NK-92 (cell line): ENCODE results near the gene SH2D7.

Experiments
- DNase-seq: peaks from one replicate; lab custom pipeline; 2025; ENCODE audit not compliant: unreplicated experiment; lab: John Stamatoyannopoulos, UW

The SH2D7 gene

DNA sequence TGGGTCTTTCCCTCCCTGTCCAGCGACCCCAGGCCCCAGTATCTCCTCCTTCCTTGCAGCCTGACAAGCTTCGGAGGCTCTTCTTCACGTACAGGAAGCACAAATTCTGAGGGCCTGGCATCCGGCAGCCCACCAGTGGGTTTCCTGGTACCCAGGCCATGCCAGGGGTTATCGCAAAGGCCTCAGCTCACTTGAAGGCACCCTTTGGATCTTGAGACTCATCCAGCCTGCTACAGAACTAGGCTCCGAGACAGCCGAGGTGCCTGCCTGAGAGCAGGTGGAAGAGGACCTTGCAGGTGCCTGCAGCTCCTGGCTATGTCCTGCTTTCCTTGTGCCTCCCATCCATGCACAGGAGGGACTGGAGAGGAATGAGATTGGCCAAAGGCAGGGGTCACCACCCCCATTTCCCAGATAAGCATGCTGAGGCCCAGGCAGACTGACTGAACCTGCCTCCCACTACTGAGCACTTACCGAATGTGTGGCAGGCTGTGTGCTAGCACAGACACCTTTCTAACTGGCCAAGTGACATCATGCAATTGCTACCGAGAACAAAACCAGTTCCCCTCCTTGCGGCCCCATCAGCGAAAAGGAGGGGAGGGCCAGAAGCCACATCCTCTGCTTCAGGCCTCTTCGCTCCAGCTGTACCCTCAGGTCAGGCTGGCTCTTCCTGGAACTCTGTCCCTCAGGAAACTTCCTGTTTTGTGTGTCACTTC, 11.2 kb downstream of the SH2D7 start:
- no peak for DNase-seq

GRCh38 chr15:78104119-78104479, 11.7 kb downstream of the SH2D7 start:
- DNase-seq: no peak

DNA sequence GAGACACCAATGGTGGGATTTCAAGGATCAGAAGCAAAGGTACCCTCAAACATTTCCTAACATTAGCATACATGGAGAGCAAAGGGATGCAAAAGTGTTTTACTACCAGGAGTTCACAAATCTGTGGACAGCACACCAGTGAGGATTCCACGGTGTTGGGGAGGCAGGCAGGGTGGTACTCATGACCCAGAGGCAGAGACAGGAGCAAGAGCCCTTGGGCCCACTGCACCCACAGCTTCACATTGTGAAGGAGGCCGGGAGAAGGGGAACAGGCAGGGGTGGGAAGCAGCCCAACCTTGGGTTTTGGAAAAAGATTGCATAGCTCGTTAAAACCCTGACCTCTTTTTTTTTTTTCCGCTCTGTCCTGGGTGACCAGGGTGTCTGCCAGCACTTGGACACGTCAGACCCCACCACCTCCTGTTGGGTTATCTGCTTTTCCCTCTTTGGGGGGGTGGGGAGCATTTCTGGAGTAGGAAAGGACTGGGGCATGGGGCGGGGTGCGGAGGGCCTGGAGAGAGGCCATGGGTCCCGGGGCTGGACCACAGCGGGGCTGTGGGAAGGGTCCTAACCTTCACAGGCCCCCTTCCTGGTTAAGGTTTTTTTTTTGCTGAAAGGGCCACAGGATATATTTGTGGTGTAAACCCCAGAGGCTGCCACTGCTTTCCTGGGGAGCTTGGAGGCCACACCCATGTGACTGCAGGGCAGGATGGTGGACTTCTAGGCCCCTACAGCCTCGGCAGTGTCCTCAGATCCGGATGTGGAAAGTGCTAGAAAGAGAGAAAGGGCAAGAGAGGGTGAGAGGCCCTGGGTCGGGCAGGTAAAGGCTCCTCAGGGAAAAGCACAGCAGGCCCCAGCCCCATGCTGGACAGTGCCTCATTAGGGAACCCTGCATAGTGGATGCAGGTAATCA, 12.5 kb downstream of the SH2D7 start:
- no peak for DNase-seq

DNA sequence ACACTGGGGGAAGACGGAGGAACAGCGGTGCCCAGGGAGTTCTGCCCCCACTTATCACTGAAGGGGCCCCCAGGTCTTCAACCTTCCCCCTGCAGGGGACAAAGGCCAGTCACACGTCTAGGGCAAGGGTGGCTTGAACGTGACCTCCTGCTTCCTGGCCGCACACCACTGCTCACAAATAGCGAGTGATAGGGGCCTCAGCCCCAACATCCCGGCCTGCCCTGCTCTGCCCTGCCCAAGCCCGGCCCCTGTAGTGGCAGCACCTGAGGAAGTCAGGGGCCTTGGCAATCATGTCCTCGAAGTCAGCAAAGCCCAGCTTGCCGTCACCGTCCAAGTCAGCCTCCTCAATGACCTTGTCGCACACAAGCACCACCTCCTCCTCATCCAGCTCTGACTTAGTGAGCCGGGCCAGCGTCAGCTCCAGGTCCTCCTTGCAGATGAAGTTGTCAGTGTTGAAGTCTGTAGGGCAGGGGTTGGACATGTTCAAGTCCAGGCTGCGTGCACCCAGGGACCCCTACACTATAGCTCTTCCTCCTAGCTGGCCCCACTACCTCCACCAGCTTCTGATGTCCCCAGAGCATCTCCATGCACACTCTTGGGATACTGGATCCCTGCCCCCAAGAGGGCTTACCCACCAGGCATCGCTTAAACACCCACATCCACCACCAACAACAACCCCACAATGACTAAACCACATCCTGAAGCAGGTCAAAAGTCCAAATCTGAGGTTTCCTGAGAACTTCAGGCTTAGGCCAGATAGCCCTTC, 13.3 kb downstream of the SH2D7 start:
- no peak for DNase-seq

GRCh38 chr15:78107471-78107870, 15.1 kb downstream of the SH2D7 start:
- DNase-seq: no peak

- DNase-seq: no peak
Observed at GRCh38 chr15:78108300-78109084, 16.1 kb downstream of the SH2D7 start.

GRCh38 chr15:78109156-78109555, 16.8 kb downstream of the SH2D7 start:
- no peak for DNase-seq

DNA sequence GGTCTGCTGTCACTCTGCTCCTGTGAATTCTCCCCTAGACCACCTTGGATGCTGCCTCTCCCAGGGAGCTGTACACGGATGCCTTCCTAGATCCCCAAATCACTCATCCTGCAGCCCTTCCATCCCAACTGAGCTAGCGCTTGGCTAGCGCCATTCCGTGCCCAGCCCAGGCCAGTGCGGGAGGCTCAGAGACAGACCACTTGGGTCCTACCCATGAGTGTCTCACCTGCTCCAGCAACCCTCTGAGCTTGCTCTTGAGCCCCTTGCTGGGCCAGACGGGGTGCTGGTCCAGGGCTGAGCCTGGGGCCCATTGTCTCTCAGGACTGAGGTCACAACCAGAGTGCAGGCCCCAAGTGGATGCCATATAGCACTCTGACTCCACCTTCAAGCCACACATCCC, 17.7 kb downstream of the SH2D7 start:
- no peak for DNase-seq

GRCh38 chr15:78110916-78111475, 18.6 kb downstream of the SH2D7 start:
- DNase-seq: no peak

GRCh38 chr15:78111788-78112187, 19.4 kb downstream of the SH2D7 start:
- no peak for DNase-seq

DNA sequence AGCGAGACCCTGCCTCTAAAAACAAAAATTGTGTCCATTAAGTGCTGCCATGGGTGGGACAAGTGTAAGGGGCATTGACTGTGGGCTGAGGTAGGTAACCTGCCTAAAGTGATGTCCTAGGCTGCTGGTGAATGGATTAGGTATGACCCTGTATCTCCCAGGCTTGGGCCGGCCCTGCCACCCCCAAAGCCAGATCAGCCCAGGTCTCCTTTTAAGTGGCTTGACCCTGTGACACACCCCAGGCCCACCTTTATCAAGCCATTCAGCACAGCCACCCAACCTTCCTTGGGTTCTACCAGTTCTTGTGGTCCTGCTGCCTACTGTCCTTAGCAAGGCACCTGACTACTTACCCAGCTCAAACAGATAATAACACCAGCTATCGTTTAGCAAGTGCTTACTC, 20.2 kb downstream of the SH2D7 start:
- no peak for DNase-seq

DNA sequence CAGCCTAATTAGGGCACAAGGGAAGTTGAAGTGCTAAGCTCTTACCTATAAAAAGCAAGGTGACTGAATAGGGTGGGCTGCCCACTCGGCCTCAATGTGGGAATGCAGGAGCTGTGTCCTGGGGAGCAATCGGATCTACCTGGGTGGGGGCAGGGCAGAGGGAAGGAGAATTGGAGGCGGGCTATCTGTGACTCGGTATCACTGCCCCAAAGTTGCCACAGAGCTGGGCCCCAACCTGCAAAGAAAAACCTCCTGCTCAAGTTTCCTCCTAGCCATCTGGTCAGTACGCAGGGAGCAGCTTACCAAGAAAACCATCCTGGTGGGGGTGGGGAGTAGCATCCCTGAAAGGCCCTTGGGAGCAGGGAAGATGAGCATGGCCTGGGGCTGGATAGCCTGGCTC, 28.2 kb downstream of the SH2D7 start:
- no peak for DNase-seq

- no peak for DNase-seq
Observed at GRCh38 chr15:78125267-78125666, 32.9 kb downstream of the SH2D7 start.

DNA sequence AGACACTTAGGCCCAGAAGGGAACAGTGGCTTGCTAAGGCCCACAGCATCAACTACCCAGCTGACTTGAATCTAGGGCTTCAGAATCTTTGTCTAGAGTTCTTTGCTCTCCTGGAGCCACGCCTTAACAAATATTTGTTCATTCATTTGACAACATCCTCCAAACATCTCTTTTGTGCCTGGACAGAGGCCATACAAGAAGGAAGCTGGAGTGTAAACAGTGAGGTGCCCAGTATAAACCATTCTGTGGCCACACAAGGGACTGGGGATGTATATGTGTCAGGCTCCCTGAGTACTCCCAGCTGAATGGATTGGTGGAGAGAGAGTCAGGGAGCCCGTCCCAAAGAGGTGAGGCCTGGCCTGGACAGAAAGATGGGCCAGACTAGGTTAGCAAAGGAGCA, 35.5 kb downstream of the SH2D7 start:
- no peak for DNase-seq

- no peak for DNase-seq
Observed at GRCh38 chr15:78129077-78129750, 36.9 kb downstream of the SH2D7 start.

DNA sequence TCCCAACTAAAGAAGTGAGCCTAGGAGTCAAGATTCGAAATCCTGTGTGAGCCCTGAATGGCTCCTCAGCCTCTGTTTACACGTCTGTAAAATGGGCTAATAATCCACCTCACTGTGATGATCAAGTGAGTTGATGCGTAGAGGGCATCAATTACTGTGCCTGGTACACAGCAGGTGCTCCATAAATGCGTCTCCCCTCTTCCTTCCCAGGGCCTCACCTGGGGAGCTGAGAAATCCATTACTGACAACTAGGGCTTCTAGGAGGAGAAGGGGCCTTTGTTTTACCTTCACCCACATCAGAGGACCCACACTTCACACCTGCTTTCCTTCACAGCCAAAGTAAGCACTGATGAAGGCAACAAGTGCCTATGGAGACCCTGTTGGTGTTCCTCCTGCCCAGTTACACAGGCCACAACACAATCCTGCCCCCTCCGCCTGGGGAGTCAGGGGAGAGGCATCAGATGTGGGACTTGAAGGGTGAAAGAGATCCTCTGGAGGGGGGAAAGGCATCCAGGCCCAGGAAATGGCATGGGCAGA, 37.5 kb downstream of the SH2D7 start:
- DNase-seq: no peak

DNA sequence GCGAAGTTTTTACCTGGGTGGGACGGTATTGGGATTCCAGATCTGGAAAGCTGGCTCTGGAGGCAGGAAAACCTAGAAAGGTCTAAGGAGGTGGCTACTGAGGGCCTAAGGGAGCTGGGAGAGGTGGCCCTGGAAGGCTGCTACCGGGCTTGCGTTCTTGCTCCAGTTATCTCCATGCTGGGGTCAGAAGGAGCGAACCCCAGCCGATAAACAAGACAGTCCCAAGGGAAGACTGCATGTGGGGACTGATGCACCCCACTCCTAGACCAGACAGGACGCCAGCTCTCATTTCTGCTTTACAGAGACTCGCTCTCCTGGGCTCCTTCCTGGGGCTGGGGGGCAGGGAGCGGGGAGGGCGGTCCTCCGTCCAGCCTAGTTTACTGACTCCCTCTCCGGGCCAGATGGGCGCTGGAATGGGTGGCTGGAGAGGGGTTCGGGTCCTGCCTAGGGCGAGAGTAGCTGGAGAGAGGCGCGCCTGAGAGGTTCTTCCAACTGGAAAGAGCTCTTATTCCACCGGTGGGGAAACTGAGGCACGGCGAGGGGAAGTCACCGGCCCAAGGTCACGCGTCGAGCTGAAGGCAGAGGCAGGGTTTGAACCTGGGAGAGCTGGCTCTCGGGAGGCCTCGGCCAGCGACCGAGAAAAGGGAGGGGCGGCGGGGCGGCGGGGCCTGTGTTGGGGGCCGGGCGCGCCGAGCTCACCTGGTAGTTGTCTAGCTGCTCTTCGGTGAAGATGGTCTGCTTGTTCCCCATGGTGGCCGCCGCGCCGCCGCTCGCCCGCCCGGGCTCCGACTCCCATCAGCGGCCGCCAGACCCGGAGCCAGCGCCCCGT, 38.3 kb downstream of the SH2D7 start:
- no peak for DNase-seq

DNA sequence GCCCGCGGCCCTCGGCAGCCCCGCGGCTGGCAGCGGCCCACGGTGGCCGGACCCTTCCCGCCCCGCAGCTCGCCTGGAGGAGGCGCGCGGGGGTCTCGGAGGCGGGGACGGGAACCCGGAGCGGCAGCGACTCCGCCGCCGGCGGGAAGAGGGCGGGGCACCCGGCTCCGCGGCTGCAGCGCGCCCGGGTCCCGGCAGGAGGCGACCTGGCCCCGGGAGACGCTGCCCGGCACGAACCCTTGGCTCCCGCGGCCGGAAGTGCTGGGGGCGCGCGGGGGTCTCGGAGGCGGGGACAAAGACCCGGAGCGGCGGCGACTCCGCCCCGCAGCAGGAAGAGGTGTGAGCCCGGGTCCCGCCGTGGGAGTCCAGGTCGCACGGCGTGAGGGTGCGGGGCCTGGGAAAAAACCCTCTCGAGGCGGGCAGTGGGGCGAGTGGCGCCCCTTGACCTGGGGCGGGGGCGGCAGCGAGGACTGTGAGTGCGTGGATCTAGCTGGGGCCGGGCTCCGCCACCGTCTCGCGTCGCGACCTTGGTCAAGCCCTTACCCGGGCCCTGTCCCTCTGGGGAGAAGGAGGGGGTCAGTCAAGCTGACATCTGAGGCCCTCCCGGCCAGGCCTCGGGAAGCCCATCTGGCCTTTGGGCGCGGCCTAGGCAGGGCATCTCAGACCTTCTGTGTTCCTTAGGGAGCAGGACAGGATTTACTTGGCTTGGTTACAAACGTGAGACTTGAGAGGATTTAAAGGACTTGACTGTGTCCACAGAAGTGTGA, 39.1 kb downstream of the SH2D7 start, which contains the start of gene CIB2:
TSS of gene CIB2 (minus strand) at position 151 of the 767 bp plus-strand sequence. CDS start 230 bp downstream, outside the sequence.
- no peak for DNase-seq
